Activated CD4-positive, CD25-positive, alpha-beta regulatory T cell (primary cell): ENCODE measurements around the gene FIS1.
"Not testable (repeated sequence)": the region's sequence is repeated elsewhere in the genome, so short reads cannot be mapped to it uniquely, and the experiment has no call there.

Source experiments
- DNase-seq, 4 experiments: peaks; one replicate each; lab custom pipeline; 2025; lab: John Stamatoyannopoulos, UW

The FIS1 gene

DNA sequence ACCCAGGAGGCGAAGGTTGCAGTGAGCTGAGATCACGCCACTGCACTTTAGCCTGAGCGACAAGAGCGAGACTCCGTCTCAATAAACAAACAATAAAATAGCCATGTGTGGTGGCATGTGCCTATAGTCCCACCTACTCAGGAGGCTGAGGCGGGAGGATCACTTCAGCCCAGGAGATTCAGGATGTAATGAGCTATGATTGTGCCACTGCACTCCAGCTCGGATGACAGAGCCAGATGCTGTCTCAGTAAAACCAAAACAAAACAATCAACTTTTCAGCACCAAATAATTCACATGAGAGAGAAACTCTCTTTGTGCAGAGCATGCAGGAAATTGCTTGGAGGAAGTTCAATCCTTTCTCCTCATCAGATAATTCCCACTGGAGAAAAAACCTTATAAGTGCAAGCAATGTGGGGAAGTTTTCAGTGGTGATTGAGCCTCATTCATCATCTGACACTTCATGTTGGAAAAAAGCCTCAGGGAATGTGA is 13.4 kb upstream of the FIS1 start:
- no peak for DNase-seq

DNA sequence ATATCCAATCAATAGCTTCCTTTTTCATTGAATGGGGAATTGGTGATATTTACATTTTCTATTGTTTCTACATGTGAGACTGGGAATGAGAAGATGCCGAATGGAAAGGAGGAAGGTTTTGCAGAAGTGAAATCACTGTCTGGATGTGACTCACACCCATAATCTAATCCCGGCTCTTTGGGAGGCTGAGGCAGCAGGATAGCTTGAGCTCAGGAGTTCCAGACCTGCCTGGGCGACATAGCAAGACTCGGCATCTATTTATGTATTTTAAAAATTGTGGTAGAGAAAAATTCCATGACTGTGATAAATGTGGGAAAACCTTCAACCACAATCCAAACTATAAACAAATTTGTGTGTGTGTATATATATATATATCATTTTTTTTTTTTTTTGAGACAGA is 10.9 kb upstream of the FIS1 start:
- DNase-seq = no peak

DNA sequence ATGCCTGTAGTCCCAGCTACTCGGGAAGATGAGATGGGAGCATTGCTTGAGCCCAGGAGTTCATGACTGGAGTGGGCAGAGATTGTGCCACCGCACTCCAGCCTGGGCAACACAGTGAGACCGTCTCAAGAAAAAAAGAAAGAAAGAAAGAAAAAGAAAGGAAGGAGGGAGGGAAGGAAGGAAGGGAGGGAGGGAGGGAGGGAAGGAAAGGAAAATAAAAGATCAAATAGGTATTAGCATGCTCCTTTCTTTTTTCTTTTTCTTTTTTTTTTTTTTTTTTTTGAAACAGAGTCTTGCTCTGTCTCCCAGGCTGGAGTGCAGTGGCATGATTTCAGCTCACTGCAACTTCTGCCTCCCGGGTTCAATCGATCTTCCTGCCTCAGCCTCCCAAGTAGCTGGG is 8.3 kb upstream of the FIS1 start:
- DNase-seq = not testable (repeated sequence)

DNA sequence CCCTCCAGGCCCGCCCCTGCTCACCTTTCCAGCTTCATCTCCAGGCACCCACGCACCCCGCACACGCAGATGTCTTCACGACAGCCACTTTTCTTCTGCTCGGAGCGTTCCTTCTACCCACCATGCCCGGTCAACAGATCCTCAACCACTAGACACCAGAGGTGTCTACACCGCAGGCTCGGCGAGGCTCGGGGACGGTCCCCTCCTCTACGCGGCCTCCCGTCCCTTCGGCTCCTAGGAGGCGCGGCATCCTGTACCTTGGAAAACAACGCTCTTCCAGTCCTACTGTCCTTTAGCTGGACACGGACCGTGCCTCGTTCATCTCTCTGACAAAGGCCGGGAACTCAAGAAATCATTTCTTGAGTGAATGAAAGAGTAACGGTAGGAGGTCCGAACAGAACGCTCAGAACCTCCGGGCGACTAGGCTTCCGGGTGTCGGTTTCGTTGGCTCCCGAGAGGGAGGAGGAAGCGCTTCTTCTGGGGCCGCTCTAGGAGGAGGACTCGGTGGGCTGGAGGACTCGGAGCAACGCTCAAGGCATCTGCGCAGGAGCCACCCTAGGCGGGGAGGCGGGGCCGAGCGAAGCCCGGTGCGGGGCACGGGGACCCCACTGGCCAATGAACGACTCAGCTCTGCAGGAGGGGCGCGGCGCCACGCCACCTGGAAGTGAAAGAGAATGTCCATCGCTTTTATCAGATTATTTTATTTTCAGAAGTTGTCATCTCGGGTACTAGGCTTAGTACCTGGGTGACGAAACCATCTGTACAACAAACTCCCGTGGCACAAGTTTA is 7.2 kb upstream of the FIS1 start:
- peak; percentile 94 to 99 (median 96) for DNase-seq

DNA sequence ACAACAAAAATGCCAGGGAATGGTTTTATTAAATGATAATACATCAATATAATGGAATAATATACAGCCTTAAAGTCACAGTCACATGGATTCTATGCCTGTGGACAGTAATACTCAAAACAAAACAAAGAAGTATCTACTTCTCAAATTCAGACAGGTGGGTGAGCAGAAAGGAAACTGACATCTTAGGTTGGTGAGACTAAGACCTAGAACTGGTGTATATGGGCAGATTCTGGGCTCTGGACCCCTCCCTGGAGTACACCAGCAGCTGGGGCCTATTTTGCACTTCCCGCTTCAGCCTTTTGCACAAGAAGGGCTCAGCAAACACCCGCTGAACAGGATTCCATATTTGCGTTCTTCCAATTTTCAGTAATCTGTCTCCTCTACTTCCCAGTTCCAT is 5.4 kb upstream of the FIS1 start:
- DNase-seq = no peak

DNA sequence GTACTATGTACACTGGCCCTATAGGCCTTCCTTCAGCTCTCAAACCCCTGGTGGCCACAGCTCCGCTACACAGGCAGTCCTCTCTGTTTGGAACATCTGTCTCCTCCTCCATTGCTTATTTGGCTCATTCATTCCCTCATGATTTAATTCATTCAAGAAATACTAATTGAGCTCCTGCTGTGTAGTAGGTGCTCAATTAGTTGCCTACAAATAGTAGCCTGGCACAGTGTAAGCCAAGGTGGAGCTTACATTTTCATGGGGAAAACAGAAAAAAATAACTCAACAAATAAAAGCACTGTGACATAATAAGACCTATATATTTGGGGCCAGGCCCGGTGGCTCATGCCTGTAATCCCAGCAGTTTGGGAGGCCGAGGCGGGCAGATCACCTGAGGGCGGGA is 3.4 kb upstream of the FIS1 start:
- no peak for DNase-seq

DNA sequence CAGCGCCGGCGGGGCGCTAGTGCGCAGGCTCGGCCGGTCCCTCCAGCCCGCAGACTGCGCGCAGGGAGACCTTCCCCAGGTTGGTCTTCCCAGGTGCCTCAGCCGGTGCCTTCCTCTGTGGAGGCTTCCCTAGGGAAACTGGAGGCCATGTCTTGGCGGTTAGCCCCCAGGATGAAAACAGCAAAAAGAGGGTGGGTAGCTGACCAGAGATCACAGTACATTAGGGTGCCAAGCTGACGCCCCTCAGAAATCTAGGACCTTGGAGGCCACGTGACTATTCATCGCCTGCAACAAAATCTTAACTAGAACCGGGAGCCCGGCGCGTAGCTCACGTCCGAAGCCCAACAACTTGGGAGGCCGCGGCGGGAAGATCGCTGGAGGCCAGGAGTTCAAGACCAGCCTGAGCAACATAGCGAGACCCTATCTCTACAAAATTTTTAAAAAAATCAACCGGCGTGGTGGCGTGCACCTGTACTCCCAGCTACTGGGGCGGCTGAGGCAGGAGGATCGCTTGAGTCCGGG is 327 bp upstream of the FIS1 start:
- no peak for DNase-seq

DNA sequence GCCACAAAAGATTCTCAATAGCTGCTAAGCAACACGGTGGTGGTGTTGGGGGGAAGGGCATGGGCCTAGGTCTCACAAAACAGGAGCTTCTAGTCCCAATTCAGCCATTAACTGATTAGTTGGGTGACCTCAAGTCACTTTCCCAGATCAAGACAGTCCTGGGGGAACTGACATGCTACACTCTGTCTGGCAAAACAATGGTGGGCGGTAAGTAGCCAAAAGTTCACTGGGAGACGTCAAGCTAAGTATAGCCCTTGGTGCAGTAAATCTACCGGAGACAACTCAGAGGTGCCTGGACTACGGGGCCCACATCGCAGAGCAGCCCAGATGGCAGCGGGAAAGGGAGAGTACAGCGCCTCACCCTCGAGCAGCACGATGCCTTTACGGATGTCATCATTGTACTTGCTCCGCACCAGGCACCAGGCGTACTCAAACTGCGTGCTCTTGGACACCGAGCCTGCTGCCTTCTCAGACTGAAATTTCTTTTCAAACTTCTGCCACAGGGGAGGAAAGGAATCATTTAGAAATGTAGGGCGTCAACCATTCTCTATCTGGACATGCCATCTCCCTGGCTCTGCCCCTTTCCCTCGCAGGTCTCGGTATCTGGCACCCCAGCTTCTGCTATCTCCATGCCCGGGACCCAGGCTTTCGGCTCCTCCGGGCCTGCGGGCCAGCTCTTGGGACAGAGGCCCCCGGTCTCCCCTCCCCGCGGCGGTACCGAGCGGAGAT is 1.1 kb downstream of the FIS1 start:
- no peak for DNase-seq

DNA sequence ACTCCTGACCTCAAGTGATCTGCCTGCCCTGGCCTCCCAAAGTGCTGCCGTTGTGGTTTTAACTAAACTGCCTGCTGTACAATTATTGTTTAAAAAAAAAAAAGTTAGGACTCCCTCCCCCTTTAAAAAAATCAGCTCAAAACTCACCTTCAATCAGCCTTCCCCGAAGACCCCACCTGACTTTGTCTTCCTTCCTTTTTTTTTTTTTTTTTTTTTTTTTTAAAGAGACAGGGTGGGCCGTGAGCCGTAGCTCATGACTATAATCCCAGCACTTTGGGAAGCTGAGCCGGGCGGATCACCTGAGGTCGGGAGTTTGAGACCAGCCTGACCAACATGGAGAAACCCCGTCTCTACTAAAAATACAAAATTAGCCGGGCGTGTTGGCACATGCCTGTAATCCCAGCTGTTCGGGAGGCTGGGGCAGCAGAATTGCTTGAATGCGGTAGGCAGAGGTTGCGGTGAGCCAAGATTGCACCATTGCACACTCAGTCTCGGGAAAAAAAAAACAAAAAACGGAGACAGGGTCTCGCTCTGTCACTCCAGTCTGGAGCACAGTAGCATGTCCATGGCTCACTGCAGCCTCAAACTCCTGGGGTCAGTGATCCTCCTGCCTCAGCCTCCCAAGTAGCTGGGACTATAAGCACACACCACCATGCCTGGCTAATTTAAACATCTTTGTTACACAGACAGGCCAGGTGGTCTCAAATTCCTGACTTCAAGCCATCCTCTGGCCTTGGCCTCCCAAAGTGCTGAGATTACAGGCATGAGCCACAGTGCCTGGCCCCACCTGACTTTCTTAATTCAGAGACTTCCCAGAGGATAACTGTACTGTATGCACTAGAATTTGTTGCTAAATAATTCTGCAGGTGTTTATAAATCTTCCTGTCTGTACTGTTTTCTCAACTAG is 3.2 kb downstream of the FIS1 start:
- DNase-seq = no peak

DNA sequence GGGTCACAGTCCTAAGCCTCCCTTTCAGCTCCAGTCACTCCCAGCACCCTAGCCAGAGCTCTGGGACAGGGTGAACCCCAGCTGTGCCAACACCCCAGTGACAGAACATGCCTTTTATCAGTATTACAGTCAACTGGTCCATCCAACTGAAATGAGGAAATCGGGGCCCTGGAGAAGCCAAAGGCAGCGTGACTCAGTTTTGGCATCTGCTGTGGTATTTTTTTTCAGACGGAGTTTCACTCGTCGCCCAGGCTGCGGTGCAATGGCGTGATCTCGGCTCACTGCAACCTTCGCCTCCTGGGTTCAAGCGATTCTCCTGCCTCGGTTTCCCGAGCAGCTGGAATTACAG is 3.9 kb downstream of the FIS1 start:
- no peak for DNase-seq

DNA sequence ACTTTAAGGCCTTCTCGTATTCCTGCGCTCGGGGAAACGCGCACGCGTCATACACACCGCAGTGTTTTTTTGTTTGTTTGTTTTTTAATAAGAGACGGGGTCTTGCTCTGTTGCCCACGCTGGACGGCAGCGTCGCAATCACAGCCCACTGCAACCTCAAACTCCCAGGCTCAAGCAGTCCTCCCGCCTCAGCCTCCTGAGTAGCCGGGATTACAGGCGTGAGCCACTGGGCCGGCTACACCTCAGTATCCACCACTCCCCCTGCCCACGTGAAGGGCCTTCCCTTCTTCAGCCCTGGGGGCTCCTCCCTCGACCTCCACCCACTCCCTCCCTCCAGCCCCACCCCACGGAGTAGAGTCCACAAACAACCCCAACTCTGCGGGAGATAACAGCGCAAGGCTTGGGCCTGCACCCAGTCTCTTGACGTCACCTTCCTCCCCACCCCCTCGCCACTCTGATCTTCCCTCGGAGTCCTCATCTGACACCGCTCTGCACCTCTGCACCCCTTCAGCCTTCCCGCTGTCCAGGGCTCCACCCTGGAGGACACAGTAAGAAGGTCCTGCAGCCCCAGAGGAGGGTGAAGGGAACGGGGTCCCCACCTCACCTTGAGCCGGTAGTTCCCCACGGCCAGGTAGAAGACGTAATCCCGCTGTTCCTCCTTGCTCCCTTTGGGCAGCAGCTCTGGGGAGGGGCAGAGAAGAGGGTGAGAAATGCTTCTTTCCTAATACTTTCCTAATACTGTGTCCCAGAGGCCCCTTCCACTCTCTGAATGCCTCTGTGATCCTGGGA is 4.5 kb downstream of the FIS1 start:
- no peak for DNase-seq

DNA sequence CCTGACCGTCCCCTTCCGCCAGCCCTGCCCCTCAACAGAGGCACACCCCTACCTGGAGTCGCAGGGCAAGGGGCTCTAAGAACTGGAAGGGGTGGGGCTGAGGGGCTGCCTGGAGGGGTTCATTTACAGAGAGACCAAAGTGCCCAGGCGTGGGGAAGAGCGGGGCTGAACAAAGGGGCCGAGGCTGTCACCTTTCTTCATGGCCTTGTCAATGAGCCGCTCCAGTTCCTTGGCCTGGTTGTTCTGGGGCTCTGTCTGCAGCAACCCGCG is 5.0 kb downstream of the FIS1 start:
- no peak for DNase-seq

DNA sequence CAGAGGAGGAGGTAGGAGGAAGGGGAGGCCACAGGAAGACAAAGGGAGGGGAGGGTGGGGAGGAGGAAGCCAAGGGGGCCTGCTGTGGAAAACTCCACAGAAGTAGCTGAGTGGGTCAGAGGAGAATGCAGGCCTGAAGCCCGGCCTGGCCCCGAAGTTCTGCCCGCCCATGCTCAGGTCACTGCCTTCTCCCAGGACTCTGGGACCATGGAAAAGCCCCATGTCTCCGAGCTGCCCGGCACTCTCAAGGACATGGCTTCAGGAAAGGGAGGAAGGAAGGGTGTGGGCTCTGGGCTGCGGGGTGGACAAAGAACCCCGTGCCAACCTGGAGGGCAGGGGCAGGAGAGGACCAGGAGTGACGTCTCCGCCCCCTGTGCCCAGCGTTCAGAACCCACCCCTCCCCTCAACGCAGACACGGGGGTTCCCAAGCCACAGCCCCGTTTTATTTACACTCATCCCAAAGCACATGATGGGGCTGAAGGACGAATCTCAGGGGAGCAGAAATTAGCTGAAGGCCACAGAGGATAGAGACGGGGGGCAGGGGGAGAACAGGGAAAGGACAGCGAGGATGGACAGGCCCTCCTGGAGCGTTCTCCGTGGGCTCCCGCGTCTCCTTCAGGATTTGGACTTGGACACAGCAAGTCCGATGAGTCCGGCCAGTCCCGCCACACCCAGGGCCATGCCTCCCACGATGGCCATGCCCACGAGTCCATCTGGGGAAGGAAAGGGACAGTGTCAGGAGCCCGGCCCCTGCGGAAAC is 5.5 kb downstream of the FIS1 start:
- no peak for DNase-seq

DNA sequence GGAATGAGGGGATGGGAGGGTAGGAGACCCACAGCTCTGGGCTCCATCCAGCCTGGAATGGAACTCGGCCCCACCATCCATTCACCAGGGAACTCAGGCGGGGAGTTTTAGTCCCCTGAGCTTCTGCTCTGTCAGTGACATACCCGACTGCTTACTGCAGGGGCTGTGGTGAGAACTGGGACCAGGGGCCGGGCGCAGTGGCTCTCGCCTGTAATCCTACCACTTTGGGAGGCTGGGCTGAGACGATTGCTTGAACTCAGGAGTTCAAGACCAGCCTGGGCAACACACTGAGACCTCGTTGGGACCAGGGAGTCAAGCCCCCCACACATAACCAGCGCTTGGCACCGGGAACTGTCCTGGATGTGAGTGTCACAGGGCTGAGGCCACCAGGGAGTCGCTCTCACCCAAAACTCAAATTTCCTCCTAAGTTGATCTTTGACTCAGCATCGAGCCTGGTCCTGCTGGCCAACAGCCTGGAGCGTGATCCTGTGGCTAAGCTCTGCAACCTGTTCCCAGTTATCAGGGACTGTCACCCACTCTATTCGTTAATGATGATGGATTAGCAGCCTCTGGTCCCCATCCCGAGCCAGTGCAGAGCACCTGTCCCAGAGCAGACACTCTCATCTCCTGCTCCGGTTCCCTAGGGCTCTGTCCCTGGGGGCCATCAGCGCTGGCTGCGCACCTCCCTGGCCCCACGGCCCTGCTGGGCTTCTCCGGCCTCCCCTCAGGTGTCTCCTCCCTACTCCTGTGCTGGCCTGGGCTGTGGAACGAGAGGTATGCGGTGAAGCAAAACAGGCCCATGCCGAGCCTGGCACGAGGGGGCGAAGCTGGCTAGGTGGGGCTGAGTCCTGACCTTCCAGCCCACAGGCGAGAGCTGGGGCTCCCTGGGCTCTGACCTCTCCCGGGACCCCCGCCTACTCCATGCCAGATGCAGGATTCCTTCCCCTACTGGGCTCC is 6.4 kb downstream of the FIS1 start:
- DNase-seq = no peak

DNA sequence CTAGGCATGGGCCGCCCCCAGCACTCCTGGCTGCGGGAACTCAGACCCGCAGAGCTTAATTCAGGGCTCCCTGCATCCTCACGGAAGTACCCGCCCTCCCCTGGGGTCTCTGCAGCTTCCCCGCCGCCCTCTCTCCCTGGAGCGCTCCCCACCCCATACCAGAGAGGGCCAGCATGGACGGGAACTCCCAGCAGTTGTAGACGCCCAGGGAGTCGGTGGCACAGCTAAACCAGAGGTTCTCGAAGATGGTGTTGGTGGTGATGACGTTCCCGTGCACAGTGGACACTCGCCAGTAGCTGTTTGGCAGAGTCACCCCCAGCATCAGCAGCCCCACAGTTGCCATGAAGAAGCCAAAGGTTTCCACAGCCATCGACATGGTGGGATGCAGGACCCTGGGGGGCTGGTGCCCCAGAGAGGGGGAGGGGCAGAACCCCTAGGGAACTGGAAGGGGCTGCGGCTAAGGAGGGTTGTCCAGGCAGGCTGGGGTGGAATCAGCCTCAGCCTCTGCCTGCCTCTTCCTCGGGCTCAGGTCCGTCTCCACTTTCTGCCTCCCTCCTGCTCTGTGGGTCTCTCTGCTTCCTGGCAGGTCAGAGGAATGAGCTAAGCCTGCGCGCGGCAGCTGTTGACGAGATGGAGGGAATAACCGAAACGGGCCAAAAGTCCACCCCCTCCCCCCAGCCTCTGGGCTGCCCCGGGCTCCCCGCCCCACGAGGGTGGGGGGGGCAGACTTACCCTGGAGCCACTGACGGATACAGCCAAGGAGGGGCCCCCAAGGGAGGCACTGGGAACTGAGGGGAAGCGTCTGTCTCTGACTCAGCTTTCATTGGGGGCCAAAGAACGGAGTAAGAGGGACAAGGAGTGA is 7.4 kb downstream of the FIS1 start, which contains the start of gene CLDN15:
TSS of gene CLDN15 (minus strand) at position 597 of the 862 bp plus-strand sequence. CDS start at position 376, 221 bp downstream.
- DNase-seq = no peak

DNA sequence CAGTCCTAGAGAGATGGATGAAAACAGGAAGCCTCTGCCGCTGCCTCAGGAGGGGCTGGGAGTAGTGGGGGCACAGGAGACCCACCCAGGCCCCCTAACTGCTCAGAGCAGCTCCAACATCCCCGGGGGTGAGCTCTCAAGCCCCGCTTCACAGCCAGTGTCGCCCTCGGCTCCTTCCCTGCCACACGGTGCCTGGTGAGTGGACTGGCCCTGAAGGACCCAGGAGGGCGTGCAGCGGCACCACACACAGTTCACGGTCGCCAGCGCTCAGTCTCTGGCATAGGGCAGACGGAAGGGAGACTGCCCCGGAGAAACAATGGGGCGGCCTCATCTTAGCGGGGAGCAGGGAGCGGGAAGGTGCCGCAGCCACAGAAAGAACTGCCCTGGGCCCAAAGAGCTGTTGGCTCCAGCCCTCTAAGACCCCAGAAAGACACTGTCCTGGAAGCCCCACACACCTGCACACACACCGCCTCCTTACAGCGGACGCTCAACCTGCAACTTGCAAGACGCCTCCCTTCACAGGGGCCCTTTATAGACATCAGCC is 8.5 kb downstream of the FIS1 start:
- DNase-seq = no peak

DNA sequence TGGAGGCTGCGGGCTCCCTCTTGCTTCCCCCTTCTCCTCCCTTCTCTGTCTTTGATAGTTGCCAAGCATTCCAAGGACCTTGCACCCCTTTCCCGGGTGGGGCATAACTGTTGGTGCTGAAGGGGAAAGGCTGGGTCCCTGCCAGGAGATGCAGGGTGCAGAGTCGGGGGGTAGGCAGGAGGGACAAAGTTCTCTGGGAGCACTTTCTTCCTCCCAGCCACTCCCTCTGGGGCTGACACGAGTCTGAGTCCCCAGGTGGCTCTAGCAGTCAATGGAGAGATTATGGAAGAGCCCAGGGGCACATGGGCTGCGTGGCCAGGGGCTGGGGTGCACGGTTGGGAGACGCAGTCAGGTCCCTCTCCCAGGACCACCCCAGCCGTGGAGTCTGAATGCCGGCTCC is 9.4 kb downstream of the FIS1 start:
- DNase-seq = no peak

DNA sequence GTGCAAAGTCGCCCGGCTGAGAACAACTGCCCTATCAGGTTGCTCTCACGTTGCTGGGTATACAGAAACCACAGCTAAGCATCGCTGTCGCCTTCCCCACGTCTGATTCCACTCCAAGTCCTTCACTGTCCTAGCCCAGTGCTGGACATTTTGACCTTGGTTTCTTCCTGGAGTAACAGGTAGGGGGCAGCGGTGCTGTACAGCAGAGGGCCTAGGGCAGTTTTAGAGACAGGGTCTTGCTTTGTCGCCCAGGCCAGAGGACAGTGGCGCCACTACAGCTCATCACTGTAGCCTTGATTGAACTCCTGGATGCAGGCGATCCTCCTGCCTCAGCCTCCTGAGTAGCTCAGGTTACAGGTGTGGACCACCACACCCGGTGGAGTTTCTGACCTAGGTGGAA is 9.8 kb downstream of the FIS1 start:
- no peak for DNase-seq
